ENCODE results near the gene NCAM2.
A peak's percentile ranks its signal among the peaks of the same experiment; 100 is the strongest.

NCAM2 gene

DNA sequence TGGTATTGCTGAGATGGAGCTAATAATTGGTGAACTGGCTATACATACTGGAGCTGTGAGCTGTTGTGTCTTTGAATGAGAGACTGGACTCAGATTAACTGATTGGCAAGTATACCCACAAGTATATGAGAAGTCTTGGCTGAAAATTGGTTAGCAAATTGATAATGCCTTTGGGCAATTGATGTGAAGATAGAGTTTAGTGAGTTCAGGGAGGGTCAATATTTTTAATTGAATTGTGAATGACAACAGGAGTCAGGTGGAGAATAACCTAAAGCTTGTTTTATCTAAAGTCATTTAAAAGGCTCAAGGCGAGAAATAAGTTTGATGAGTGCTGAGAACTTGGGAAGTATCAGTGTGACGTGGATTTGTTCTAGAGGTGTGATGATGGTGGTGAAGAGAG, 27.5 kb downstream of the NCAM2 start:
- DNase-seq = no peak

DNA sequence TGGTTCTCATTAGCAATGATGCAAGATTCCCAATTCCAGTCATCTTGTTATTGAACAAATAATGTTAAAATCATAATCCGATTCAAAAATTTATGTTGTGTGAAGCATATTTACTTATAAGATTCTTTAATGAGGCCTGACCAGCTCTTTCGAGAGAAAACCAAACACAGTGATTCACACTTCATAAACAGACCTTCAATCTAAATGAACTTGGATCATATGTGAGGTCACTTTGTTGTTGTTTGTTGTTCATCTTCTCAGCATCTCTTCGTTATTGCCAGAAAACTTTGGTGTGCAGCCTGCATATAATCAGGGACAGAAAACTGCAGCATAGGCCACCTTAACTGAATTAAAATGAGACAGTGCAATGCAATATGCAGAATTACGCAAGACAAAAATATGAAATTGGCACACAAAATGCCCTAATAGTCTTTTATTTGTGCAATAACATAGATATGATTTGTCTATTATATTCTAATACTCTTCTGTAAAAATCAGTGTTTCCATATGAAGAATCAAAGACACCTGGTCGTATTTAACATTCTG, 30.1 kb downstream of the NCAM2 start:
- no peak for DNase-seq

DNA sequence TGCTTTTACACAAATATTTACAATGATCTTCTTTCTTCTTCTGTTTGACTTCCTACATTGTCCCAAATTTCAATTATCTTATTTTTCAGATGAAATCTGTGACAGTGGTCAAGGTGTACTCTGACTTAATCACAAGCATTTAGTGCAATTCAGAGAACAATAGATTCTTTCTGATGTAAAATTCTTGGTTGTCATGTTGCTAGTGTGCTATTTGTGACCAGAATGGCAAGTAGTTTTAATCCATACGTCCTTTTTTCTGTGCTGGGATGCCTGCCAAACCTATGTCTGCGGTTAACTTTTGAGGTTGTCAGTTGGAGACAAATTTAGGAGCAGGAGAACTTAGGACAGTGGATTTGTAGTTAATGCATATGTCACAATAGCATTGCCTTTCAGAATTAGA, 31.0 kb downstream of the NCAM2 start:
- peak in 2 of 51 donors; percentile 6 to 27 for DNase-seq

DNA sequence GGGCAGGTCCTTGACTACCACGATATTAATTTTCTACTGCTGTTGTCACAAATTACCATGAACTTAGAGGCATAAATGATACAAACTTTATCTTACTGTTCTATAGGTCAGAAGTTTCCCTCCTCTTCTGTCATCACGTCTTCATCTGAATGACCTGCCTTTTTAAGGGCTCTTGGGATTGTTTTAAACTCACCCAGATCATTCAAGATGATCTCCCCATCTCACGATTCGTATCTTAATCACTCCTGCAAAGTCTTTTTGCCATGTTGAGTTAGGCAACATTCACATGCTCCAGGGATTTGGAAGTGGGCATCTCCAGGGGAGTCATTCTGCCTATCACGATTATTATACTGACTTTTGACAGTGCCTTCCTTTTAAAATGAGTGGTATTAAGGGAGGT, 32.1 kb downstream of the NCAM2 start:
- no peak for DNase-seq

DNA sequence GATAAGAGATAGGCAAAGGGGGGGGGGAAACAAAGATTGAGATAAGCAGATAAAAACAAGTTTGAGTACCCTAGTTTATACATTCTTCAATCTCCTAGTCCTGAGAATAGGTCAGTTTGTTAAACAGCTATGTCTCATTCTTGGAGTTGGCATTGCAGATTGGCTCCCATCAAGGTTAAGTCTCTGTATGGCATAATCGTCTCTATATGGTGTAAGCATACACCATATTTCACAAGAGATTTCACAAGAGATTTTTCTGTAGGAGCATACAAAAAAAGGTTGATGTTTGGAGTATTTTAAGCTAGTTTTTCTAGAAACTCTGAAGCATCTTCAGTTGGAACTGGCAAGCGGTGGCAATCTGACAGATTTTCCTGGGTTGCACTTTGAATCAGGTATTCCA, 35.8 kb downstream of the NCAM2 start:
- DNase-seq = no peak

DNA sequence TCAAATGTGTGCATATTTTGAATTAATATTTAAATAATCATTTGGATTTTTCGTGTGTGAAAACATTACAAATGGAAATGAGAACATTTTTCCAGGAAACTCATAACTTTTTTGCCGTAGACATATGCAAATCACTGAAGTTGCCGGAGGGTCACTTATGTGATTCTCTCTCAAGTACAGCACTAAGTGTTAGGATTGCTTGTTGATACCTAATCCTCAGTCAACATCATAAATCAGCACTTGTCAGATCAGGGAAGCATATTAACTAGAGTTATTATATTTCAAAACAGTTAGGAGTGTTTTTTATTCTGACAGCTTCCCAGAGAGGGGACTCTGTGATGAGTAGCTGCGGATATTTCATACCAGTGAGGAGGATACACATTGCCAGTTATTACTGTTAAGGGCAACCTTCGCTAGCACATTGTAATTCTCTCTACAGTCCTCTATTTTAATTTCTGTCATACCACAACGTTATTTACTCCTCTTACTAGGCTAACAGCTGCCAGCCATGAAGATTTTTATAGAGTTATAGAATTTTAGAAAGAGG, 41.5 kb downstream of the NCAM2 start:
- no peak for DNase-seq

DNA sequence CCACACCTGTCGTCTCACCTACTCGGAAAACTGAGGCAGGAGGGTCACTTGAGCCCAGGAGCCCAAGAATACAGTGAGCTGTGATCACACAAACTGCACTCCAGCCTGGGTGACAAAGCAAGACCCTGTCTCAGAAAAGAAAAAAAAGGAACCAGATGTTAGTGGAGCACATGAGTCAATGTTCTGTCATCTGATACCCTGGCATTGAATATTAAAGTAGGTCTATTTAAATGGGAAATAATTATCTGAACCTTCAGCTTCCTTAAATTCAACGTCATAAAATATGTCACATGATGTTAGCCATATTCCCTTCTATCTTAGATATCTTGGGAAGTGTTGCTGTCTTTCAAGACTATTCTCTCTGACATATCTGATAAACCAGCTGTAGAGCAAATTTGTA, 47.3 kb downstream of the NCAM2 start:
- DNase-seq = no peak

DNA sequence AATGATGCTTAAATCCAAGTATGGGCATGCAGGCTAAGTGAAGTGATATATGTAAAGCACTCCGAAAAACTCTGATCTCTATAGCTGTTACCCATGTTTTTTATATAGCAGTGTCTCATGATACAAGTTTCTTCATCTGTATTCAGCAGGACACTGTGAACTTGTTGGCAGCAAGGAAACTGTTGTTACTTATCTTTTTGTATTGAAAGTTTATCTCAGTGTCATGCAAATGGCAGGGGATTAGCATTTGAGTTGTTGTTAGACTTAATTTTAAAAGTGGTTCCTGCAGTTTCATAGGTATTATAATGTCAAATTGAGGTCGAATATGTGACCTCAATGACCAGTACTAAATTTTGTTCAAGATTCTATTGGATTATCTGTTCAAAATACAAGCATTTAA, 47.9 kb downstream of the NCAM2 start:
- no peak for DNase-seq

DNA sequence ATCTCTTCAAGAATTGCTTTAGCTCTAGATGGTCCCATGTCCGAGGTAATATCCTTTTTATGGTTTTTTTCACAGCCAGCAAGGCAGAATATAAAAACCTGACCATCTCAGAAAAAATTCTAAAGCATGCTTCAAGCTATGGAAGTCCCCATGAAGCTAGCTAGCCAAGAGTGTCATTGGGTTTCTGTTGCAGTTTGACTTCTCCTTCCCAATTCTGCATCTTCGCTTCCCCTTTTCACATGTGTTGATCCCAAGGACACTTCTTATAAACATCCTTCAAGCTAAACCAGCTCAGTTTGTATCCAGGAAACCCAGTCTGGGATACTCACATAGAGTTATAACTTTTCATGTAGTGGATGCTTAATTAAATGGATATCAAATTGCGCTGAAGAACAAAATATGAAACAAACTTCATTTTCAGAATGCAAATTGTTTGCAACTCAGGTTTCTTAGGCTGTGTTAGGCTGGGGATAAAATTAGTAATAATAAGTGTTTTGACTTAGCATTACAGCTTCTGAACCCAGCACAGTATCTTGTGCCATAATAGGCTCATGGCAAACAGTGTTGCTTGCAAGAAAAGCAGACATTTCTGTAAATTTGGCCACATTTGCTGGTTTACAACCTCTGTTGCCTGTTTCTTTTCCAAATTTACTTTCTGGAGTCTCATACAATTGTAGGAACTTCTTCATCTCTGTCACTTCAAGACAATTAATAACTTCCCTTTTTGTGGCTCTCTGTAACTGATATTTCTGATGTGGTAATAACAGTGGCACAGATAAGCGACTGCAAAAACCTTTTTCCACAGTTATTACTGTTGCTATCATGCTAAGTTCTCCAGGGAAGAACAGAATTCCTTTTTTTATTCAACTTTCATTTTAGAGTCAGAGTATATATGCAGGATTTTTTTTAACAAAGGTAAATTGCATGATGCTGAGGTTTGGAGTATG, 53.2 kb downstream of the NCAM2 start:
- DNase-seq = no peak

DNA sequence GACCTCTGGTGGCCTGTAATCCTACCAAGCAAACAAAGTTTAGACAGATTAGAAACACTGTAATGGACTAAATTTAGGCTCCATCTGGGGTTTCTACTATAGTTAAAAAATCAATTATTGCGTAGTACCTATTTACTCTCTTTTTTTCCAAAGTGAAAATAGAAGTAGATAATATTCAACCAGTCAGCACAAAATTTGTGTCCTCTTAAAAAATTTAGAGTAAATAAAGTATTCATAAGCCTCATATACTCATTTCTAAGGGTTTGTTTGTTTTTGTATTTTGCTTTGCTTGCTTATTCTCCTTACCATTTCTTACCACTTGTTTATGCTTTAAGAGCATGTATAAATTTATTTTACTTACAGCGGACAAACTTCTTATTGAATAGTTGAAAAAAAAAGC, 54.5 kb downstream of the NCAM2 start:
- DNase-seq = no peak

DNA sequence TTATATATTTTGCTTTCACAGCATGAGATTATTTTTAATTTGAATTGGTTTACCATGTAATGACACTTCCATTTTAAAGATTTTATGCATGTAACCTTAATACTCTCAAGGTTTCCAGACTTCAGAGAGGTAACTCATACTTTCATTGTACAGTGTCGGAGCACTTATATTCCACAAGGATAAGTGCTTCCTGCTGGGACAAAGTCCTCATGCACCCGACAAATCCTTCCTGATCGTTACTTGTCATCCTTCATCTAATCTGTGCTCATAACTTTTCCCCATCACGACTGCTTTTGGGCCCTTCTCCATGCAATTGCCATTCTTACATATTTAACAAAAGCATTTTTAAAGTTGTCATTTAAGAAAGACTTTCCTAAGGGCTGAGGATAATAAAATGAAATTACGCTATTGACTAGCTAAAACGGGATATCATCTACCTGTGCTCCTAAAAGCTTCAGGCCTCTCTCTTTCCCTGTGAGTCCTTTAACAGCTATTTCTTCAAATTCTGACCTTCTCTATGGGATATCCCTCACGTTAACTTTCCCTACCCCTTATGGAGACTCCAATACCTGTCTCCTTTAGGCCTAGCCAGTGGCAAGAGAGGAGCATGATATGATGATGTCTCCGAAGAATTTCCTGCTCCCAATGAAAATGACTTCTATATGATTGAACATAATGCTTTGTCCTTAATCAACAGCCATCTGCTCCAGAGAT, 59.3 kb downstream of the NCAM2 start:
- DNase-seq = no peak

DNA sequence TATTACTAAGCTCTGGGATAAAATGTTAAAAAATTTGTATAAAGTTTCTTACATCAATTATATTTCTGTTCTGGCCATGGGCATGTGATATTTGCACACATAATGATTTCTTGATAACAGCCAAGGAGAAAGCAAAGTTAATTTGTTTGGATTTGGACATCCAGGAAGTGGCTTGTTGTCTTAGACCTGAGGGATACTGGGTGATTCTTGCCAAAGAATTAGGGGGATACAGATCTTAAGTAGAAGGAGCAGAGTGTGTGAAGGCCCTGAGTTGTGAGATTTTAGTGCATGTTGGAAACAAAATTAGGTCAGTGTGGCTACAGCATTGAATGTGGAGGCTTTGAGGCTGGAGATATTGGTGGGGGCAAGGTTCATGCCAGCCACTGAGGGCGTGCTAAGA, 65.6 kb downstream of the NCAM2 start:
- no peak for DNase-seq

DNA sequence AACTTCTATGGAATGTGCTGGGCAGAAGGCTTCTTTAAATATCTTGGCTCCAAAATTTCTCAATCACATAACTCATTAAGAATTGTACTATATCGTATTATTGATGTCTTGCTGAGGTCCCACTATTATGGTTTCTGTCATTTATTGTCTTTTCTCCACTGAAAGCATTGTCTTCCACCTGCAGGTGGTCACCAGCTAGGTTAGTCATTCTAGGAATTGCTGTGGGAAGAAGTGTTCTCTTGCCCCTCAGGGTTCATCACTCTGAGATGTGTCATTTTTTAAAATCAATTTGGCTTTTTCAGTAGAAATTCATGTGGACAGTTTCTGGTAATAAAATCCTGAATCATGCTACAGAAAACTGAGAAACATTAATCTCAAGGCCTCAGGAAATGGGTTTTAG, 66.1 kb downstream of the NCAM2 start:
- DNase-seq = no peak

DNA sequence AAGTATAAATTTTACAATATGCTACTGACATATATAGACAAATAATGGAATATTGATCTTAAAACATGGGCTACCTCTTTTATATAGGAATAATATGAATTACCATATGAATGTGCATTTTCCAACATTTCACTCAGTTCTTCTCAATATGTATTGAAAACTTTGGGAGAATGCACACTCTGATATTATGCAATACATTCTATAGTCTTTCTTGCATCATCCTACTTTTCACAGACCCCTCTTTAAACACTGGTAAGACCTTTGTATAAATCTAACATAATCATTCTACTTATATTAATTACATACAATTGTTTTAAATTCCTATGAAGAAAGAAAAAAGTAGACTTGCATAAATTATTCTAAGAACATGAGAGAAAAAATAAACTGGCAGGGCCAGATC, 69.2 kb downstream of the NCAM2 start:
- no peak for DNase-seq

DNA sequence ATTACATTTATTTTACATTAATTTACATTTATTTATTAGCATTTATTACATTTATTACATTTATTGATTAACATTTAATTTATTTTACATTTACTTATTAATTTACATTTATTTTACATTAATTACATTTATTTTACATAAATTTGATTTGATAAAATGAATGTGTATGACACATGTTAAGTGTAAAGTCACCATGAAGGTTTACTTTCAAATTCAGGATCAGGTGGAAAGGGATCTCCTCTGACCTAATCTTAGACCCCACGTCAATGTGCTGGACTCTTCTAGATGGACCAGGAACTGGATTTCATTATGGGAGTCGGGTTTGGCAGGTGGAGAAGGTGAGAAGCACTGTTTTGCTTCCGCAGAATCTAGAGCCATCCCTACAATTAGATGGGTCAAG, 76.1 kb downstream of the NCAM2 start:
- DNase-seq = no peak

DNA sequence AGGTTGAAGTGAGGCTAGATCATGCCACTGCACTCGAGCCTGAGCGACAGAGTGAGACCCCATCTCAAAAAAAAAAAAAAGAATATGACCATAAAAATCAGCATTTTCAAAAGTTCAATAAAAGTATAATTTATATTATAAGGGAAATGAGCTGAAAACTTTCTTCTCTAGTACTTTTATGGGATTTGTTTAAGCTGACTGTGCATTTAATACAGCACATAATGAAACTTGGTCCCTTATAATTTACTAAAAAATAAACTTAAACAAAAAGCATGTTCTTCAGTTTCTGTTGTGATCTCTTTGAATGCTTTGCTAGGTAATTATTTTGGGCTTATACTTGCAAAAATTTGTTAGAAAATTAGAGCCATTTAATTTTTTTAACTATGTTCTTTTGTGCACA, 77.8 kb downstream of the NCAM2 start:
- DNase-seq = no peak

DNA sequence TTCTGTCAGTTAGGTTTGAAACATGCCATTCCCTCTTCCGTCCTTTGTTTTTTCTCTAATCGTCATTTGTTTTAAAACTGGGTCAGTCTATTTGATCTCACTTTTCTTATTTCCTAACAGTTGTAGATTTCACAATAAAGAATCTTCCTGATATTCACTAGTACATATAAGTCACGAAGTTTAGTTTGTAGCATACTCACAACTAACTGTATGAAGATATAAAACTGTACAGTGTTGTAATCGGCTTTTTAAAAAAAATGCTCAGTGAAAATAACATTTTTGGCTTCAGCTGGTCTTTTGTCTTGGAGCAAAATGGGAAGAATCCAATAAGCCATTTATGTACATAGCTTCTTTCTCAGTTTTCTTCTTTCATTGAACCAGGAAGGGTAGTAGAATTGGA, 78.3 kb downstream of the NCAM2 start:
- DNase-seq = no peak

DNA sequence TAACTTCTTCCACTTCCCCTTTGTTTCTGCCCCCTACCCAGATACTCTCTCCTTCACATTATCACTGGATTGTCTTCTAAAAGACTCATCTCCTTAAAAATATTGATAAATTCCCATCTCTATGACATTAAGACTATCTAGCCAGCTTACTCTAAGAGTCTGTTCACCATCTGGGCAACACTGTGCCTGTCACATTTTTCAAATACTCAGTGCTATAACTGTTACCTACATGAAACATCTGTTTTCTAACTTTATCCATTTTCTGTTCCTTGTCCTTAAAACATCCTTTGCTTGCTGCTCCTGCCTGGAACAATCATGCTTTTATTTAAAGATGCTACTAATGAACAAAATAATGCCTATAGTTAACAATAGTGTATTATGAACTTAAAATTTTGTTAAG, 81.4 kb downstream of the NCAM2 start:
- DNase-seq = no peak

DNA sequence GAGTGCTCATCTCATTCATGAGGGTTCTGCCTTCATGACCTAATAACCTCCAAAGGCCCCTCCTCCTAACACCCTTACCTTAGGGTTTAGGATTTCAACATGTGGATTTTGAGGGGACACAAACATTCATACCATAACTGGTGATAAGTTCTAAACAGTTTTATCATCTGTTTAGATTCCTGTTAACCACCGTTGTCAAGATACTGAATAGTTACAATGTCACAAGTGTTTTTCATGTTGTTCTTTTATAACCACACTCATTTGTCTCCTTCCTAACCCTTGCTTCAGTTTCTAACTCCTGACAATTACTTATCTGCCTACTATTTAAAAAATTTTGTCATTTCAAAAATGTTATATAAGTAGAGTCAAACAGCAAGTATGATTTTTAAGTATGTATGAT, 86.0 kb downstream of the NCAM2 start:
- no peak for DNase-seq

DNA sequence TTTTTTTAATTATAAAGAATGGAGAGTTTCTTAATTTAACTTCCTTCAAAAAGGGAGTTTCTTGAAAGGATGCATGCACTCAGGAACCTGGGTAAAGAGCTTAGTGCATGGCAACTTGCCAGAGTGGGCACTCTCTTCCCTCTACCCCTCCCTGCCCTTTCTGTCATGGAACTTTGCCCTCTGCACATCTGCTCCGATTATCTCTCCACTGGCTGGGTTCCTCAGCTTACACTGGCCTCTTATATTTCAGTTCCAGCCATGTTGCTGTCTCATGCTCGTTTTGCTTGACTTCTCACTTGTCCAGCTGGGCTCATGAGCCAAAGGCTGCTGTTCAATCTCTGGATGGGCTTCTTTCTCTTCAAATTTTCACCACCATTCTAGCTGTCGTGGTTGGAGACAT, 87.0 kb downstream of the NCAM2 start:
- DNase-seq = peak in 15 of 51 donors; percentile 2 to 65 (median 27)

DNA sequence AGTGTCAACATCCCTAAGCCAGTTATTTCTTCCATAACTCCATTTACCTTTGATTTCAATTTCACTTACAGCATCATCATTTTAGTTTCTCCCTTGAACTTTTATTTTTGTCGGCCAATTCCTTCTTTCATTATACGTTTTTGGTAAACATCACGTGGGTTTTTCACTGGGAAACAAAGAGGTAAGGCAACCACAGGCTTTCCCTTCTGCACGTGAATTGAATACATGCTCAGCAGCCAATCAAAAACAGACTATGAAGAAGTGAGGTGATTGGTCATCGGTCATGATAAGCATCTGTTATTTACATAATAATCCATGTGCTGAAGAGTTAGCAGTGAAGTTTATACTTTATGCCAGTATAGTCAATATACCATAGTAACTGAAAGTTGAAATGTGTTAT, 98.7 kb downstream of the NCAM2 start:
- peak in 3 of 51 donors; percentile 25 to 61 (median 32) for DNase-seq

DNA sequence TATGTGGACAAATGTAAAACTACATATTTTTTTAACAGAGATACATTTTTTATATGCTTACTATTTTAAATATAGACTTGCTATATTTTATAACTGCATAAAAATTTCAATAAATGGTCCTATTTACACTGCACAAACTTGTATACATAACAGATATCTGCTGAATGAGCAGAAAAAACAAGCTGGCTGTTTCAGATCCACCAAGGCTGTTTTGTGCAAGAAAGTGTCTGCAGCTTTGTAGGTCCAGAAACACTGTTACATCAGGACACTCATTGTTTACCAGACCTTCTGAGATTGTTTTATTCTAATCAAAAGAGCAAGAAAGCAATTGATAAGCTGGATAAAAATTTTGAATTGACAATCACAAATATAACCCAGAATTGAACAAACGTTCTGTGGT, 99.3 kb downstream of the NCAM2 start:
- no peak for DNase-seq

Measured in hypothalamus (tissue), 51 donors.